ENCODE data around the gene FRS3. TPM values are rescaled to one million over a fixed set of nuclear protein-coding genes. Genes with fewer than 3 reads are reported as not detected.

The FRS3 gene
- 2.1 TPM in 2 replicates for total RNA-seq

GRCh38 chr6:41779788-41780550, at the start of gene FRS3:
Gene FRS3 (minus strand): TSS chr6:41779900. CDS start chr6:41776987, 2,913 bp downstream.

DNA sequence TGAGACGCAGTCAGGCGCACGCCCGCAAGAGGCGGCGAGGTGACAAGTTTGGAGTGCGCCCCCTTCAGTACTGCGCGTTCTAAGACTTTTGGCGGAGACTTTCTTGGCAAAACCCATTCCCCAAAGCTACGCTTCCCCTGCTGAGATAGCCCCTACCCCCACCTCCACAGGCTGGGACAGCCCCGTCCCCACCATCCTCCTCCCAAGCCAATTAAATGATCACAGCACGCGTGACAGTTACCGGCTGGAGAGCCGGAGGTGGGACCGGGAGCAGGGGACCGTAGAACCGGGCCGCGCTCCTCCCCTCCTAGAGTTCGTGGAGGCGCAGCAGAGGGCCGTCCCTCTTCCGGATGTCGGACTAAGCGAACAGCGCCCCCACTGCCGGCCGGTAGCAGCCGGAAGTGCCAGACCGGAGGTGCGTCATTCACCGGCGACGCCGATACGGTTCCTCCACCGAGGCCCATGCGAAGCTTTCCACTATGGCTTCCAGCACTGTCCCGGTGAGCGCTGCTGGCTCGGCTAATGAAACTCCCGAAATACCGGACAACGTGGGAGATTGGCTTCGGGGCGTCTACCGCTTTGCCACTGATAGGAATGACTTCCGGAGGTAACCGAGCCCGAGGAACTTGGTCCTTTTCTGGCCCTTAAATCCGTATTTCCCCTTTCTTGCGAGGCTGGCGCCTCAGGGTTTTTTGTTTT, 7.7 kb upstream of the FRS3 start, which contains the start of gene TOMM6:
Gene TOMM6, plus strand, starts transcription at position 476 of the 699 bp plus-strand sequence. Its CDS starts 4 bp downstream, at position 480.

GRCh38 chr6:41780551-41781365, 1.1 kb upstream of the FRS3 start, which contains the start of gene PRICKLE4:
Gene PRICKLE4 (plus strand): TSS chr6:41780782. CDS start chr6:41783474, 2,692 bp downstream.

GRCh38 chr6:41747256-41748101, 32.2 kb downstream of the FRS3 start, which contains the start of gene PGC:
Gene PGC (minus strand): TSS chr6:41747397. CDS start chr6:41747334, 63 bp downstream.

GRCh38 chr6:41735427-41736185, 44.1 kb downstream of the FRS3 start, which contains the start of gene TFEB:
Gene TFEB (minus strand): TSS chr6:41735608. CDS start chr6:41691213, 44,395 bp downstream.

Other genes starting within 250 kb of the FRS3 start
- 9.8 and 11.7 TPM in 2 replicates for gene FOXP4, start 233.5 kb downstream of the FRS3 start, total RNA-seq
- 38.1 and 123 TPM in 2 replicates for gene MDFI, start 141.4 kb downstream of the FRS3 start, total RNA-seq
- gene TFEB, start 44.3 kb downstream of the FRS3 start, total RNA-seq: 7.4 and 7.8 TPM in 2 replicates
- gene PGC, start 32.5 kb downstream of the FRS3 start, total RNA-seq: 0.24 TPM in 1 of 2 replicates, not detected in the other
- gene PRICKLE4, start 882 bp upstream of the FRS3 start, total RNA-seq: 0.65 and 1.6 TPM in 2 replicates
- gene TOMM6, start 7.8 kb upstream of the FRS3 start, total RNA-seq: 168 and 177 TPM in 2 replicates
- 0.65 and 2.9 TPM in 2 replicates for gene USP49, start 115.5 kb upstream of the FRS3 start, total RNA-seq
- 19.4 and 21.3 TPM in 2 replicates for gene MED20, start 141.2 kb upstream of the FRS3 start, total RNA-seq
- gene BYSL, start 141.6 kb upstream of the FRS3 start, total RNA-seq: 9.7 and 13.6 TPM in 2 replicates
- gene CCND3, start 161.9 kb upstream of the FRS3 start, total RNA-seq: 92.1 and 128 TPM in 2 replicates